A673 (cell line): ENCODE measurements around the gene LRBA.
A peak's percentile ranks its signal among the peaks of the same experiment; 100 is the strongest.

Experiments
- EZH2 ChIP-seq: fragments of 200-600 bp; sonication (generic); IDR thresholded peaks from 2 replicates; pipeline ENCODE4 v1.6.1; 2017; ENCODE audit warnings: borderline replicate concordance, low read depth, mild to moderate bottlenecking, mixed read lengths, antibody characterized with exemption, low read length; ENCODE audit not compliant: poor library complexity, severe bottlenecking
- TF ChIP-seq, protein P1 (sequence below): fragments of 300-800, 200-600 bp; sonication (generic); conservative IDR thresholded peaks from 2 replicates; pipeline ENCODE4 v1.5.1; 2017; ENCODE audit warnings: low read depth, mild to moderate bottlenecking, antibody characterized with exemption, low read length, moderate library complexity, mixed read lengths

DNA sequence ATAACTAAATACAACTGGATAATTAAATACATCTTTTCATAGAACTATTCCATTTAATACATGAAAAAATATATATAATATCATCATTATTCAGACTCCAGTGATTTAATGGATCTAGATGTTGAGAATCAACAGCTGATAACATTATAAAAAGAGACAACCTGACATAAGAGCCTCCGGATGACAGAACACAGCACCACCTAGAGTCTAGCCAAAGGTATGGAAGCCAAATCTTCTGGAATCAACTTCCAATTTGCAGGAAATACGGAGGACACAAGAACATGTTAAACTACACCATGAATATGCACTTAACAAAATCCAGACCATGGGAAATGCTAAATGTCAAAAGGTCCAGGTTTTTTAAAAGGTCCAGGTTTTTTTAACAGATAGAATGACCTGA, 55.0 kb downstream of the LRBA start:
- TF ChIP-seq, protein P1, sequence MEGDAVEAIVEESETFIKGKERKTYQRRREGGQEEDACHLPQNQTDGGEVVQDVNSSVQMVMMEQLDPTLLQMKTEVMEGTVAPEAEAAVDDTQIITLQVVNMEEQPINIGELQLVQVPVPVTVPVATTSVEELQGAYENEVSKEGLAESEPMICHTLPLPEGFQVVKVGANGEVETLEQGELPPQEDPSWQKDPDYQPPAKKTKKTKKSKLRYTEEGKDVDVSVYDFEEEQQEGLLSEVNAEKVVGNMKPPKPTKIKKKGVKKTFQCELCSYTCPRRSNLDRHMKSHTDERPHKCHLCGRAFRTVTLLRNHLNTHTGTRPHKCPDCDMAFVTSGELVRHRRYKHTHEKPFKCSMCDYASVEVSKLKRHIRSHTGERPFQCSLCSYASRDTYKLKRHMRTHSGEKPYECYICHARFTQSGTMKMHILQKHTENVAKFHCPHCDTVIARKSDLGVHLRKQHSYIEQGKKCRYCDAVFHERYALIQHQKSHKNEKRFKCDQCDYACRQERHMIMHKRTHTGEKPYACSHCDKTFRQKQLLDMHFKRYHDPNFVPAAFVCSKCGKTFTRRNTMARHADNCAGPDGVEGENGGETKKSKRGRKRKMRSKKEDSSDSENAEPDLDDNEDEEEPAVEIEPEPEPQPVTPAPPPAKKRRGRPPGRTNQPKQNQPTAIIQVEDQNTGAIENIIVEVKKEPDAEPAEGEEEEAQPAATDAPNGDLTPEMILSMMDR, result peak; percentile 73
- no peak for TF ChIP-seq EZH2
